OCI-LY3 (cell line): ENCODE data around the gene ANKS1B.
"Not testable (repeated sequence)": the region's sequence is repeated elsewhere in the genome, so short reads cannot be mapped to it uniquely, and the experiment has no call there.

ENCODE experiments used
- H2AFZ ChIP-seq: fragments of 200-600, 300-600 bp; shearing (Covaris generic); 2 replicates; pipeline ENCODE4 v1.6.0; 2014; ENCODE audit warnings: antibody characterized with exemption, low read depth, low read length
- H3K27ac ChIP-seq: fragments of 200-600, 300-600 bp; sonication (generic); 2 replicates; pipeline ENCODE4 v1.5.1; 2014; ENCODE audit warnings: mild to moderate bottlenecking, low read length, moderate library complexity, mixed read lengths
- H3K27me3 ChIP-seq: fragments of 200-600, 300-600 bp; sonication (generic); 2 replicates; pipeline ENCODE4 v1.6.1; 2014; ENCODE audit warnings: low read depth, low read length, mixed read lengths
- H3K36me3 ChIP-seq: fragments of 200-600, 300-600 bp; sonication (generic); replicated peaks from 2 replicates; pipeline ENCODE3; 2014; ENCODE audit warnings: low read depth, low read length, mixed read lengths
- H3K4me1 ChIP-seq: fragments of 300-600, 200-600 bp; sonication (generic); 2 replicates; pipeline ENCODE4 v1.6.1; 2014; ENCODE audit warnings: low read length, mixed read lengths
- H3K4me2 ChIP-seq: fragments of 200-600, 300-600 bp; sonication (generic); 2 replicates; pipeline ENCODE4 v1.6.1; 2014; ENCODE audit warnings: low read length, mixed read lengths
- H3K4me3 ChIP-seq: fragments of 300-600, 200-600 bp; sonication (generic); 2 replicates; pipeline ENCODE4 v1.5.1; 2014; ENCODE audit warnings: antibody characterized with exemption, mild to moderate bottlenecking, low read length, moderate library complexity
- H3K79me2 ChIP-seq: fragments of 300-600, 200-600 bp; shearing (Covaris generic); 2 replicates; pipeline ENCODE4 v1.6.1; 2014; ENCODE audit warnings: mild to moderate bottlenecking, low read length, mixed read lengths
- H3K9ac ChIP-seq: fragments of 300-600, 200-600 bp; shearing (Covaris generic); 2 replicates; pipeline ENCODE4 v1.6.0; 2014; ENCODE audit warnings: mild to moderate bottlenecking, low read length, moderate library complexity
- H3K9me3 ChIP-seq: fragments of 200-600, 300-600 bp; shearing (Covaris generic); 2 replicates; pipeline ENCODE4 v1.6.1; 2014; ENCODE audit warnings: low read length, mixed read lengths; ENCODE audit not compliant: insufficient read depth
- H4K20me1 ChIP-seq: fragments of 200-600, 300-600 bp; sonication (generic); 2 replicates; pipeline ENCODE4 v1.6.1; 2016; ENCODE audit warnings: low read length, mixed read lengths; ENCODE audit not compliant: insufficient read depth
- EZH2phosphoT487 ChIP-seq: fragments of 200-600 bp; shearing (Covaris generic); IDR thresholded peaks from 2 replicates; pipeline ENCODE4 v1.6.1; 2018; ENCODE audit warnings: antibody characterized with exemption, mixed run types, low read depth
- TF ChIP-seq, protein P1 (sequence below): fragments of 200-600, 300-600 bp; sonication (generic); IDR thresholded peaks from 2 replicates; pipeline ENCODE4 v1.5.1; 2014; ENCODE audit warnings: antibody characterized with exemption, low read length, low read depth

Gene ANKS1B

DNA sequence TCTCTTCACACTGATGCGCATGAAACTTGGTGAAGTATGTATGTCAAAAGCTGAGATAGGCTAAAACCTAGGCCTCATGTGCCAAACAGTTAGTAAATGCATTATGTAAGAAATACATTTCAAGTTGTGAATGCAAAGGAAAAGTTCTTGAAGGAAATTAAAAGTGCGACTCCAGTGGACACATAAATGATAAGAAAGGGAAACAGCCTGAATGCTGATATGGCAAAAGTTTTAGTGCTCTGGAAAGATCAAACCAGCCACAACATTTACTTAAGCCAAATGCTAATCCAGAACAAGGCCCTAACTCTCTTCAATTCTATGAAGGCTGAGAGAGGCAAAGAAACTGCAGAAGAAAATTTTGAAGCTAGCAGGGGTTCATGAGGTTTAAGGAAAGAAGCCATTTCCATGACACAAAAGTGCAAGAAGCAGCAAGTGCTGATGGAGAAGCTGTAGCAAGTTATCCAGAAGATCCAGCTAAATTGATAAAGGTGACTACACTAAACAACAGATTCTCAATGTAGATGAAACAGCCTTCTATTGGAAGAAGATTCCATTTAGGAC lies 262.9 kb downstream of the ANKS1B start:
- no peak overlapping the region for H3K9ac ChIP-seq
- H4K20me1 ChIP-seq = no peaks in the 10 kb centered on the region
- no peak overlapping the region for H3K4me3 ChIP-seq
- H2AFZ ChIP-seq = no peak overlapping the region
- no peaks in the 10 kb centered on the region for H3K27me3 ChIP-seq
- TF ChIP-seq, protein P1, sequence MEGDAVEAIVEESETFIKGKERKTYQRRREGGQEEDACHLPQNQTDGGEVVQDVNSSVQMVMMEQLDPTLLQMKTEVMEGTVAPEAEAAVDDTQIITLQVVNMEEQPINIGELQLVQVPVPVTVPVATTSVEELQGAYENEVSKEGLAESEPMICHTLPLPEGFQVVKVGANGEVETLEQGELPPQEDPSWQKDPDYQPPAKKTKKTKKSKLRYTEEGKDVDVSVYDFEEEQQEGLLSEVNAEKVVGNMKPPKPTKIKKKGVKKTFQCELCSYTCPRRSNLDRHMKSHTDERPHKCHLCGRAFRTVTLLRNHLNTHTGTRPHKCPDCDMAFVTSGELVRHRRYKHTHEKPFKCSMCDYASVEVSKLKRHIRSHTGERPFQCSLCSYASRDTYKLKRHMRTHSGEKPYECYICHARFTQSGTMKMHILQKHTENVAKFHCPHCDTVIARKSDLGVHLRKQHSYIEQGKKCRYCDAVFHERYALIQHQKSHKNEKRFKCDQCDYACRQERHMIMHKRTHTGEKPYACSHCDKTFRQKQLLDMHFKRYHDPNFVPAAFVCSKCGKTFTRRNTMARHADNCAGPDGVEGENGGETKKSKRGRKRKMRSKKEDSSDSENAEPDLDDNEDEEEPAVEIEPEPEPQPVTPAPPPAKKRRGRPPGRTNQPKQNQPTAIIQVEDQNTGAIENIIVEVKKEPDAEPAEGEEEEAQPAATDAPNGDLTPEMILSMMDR = no peak
- no peak for TF ChIP-seq EZH2phosphoT487
- no peaks in the 10 kb centered on the region for H3K36me3 ChIP-seq
- no peaks in the 10 kb centered on the region for H3K4me1 ChIP-seq
- no peaks in the 10 kb centered on the region for H3K79me2 ChIP-seq
- H3K9me3 ChIP-seq = no peaks in the 10 kb centered on the region
- no peak overlapping the region for H3K27ac ChIP-seq
- no peak overlapping the region for H3K4me2 ChIP-seq

DNA sequence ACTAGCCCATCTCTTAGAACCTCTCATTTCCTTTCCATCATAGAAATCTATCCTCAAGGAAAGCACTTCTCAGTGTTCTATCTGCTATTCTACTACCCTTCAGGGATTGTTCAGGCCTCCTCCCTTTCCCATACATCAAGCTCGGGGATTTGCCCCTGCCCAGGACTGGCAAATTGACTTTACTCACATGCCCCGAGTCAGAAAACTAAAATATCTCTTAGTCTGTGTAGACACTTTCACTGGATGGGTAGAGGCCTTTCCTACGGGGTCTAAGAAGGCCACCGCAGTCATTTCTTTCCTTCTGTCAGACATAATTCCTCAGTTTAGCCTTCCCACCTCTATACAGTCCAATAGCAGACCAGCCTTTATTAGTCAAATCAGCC lies 264.7 kb downstream of the ANKS1B start:
- H3K27ac ChIP-seq = not testable (repeated sequence)

DNA sequence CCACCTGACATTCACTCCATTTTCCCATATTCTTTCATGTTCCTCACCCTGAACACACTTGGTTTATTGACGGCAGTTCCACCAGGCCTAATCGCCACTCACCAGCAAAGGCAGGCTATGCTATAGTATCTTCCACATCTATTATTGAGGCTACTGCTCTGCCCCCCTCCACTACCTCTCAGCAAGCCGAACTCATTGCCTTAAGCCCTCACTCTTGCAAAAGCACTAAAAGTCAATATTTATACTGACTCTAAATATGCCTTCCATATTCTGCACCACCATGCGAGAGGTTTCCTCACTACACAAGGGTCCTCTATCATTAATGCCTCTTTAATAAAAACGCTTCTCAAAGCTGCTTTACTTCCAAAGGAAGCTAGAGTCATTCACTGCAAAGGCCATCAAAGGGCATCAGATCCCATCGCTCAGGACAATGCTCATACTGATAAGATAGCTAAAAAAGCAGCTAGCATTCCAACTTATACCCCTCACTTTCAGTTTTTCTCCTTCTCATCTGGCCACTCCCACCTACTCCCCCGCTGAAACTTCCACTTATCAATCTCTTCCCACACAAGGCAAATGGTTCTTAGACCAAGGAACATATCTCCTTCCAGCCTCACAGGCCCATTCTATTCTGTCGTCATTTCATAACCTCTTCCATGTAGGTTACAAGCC lies 265.2 kb downstream of the ANKS1B start:
- not testable (repeated sequence) for H3K36me3 ChIP-seq, H3K4me3 ChIP-seq, H3K9ac ChIP-seq, H3K9me3 ChIP-seq, H3K79me2 ChIP-seq, H3K27me3 ChIP-seq, H2AFZ ChIP-seq, H3K4me2 ChIP-seq, H4K20me1 ChIP-seq, H3K27ac ChIP-seq, H3K4me1 ChIP-seq

More for the DNA sequence above, 264.7 kb downstream of the ANKS1B start:
- H4K20me1 ChIP-seq, H3K4me1 ChIP-seq, H3K36me3 ChIP-seq, H3K27me3 ChIP-seq, H3K9me3 ChIP-seq, H2AFZ ChIP-seq, H3K4me2 ChIP-seq, H3K79me2 ChIP-seq, H3K9ac ChIP-seq, H3K4me3 ChIP-seq: not testable (repeated sequence)

DNA sequence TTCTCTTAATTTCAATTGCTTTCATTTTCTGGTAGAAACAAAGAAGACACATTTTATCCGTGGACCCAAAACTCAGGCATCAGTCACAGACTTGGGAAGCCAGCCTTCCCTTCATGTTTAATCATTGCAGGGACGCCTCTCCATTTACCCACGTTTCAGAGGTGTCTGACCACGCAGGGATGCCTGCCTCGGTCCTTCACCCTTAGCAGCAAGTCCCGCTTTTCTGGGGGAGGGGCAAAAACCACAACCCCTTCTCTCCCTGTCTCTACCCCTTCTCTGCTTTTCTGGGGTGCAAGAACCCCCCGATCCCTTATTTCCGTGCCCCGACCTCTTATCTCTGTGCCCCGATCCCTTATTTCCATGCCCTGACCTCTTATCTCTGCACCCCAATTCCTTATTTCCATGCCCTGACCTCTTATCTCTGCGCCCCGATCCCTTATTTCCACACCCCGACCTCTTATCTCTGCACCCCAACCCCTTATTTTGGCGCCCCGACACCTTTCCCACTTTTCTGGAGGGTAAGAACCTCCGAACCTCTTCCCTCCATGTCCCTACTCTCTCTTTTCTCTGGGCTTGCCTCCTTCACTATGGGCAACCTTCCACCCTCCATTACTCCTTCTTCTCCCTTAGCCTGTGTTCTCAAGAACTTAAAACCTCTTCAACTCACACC lies 268.8 kb downstream of the ANKS1B start:
- H3K4me2 ChIP-seq, H3K9me3 ChIP-seq, H3K27ac ChIP-seq, H3K4me3 ChIP-seq, H3K36me3 ChIP-seq, H3K4me1 ChIP-seq, H3K27me3 ChIP-seq, H2AFZ ChIP-seq, H3K9ac ChIP-seq, H3K79me2 ChIP-seq, H4K20me1 ChIP-seq: not testable (repeated sequence)

DNA sequence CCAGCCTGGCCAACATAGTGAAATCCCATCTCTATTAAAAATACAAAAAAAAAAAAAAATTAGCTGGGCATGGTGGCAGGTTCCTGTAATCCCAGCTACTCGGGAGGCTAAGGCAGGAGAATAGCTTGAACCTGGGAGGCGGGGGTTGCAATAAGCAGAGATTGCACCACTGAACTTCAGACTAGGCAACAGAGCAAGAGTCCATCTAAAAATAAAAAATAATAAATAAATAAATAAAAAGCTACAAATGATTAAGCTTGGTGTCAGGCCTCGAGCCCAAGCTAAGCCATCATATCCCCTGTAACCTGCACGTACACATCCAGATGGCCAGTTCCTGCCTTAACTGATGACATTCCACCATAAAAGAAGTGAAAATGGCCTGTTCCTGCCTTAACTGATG lies 269.8 kb downstream of the ANKS1B start:
- H3K36me3 ChIP-seq, H3K9ac ChIP-seq, H2AFZ ChIP-seq, H3K9me3 ChIP-seq, H4K20me1 ChIP-seq, H3K27me3 ChIP-seq, H3K4me2 ChIP-seq, H3K79me2 ChIP-seq, H3K4me3 ChIP-seq, H3K4me1 ChIP-seq, H3K27ac ChIP-seq: not testable (repeated sequence)

DNA sequence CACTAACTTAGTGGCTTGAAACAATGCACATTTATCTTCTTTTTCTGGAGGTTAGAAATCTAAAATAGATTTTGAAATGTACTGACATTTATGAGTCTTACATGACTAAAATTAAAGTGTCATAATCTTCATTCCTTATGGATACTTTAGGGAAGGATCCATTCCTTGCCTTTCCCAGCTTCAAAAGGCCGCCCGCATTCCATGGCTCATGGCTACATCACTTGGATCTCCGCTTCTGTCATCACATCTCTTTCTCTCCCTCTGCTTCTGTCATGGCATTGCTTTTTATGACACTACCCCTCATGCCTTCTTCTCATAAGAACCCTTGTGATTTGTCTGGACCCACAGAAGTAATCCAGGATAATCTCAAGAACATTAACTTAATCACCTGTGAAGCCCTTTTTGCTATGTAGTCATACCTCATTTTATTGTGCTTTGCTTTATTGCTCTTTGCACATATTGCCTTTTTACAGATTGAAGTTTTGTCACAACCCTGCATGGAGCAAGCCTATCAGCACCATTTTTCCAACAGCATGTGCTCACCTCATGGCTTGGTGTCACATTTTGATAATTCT lies 270.7 kb downstream of the ANKS1B start:
- no peaks in the 10 kb centered on the region for H3K27me3 ChIP-seq
- no peak overlapping the region for H3K4me2 ChIP-seq
- no peaks in the 10 kb centered on the region for H3K36me3 ChIP-seq
- H3K9me3 ChIP-seq = no peaks in the 10 kb centered on the region
- H4K20me1 ChIP-seq = no peaks in the 10 kb centered on the region
- H2AFZ ChIP-seq = no peak overlapping the region
- TF ChIP-seq EZH2phosphoT487 = no peak
- TF ChIP-seq, protein P1 = no peak
- H3K4me3 ChIP-seq = no peak overlapping the region
- H3K9ac ChIP-seq = no peak overlapping the region
- no peaks in the 10 kb centered on the region for H3K79me2 ChIP-seq
- H3K27ac ChIP-seq = no peak overlapping the region
- no peaks in the 10 kb centered on the region for H3K4me1 ChIP-seq
